HepG2 (cell line): Measurements from ENCODE around the gene ZFP36L2.

Source experiments
- CEBPB ChIP-seq: IDR thresholded peaks from 2 replicates; pipeline ENCODE4 v1.6.1; 2011; ENCODE audit warnings: low read depth, low read length, improper control_type of control experiment, borderline replicate concordance
- ELF3 ChIP-seq: IDR thresholded peaks from 2 replicates; pipeline ENCODE4 v1.6.1; 2016; ENCODE audit warnings: missing genetic modification reagents, missing compliant biosample characterization
- ZNF430 ChIP-seq: sonication (generic); formaldehyde crosslinking; IDR thresholded peaks from 2 replicates; pipeline ENCODE4 v1.9.0; 2021; ENCODE audit warnings: mild to moderate bottlenecking, missing genetic modification reagents

DNA sequence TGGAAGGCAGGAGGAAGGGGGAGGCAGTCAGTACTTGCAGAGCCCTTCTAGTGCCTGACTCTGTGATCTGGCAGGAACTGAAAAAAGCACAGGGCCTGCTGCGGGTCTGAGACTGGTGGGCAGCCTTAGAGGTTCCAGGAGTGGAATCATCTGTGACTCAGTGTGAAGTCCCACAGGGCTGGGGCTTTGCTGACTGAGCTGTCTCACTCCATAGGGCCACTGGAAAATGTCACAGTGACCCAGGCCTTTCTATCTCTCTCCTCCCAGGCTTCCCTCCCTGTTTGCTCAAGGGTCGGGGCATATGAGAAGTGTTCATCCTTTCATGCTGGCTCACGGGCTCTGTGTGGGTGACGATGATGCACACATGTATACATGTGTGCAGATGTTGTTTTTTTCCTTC lies 47.1 kb upstream of the ZFP36L2 start:
- TF ChIP-seq ELF3 (CRISPR knock-in tag) (no peak), CEBPB (no peak), ZNF430 (no peak)
